Peyer's patch (tissue), 4 donors: ENCODE data around the gene SELENOT. TPM values are rescaled to one million over a fixed set of nuclear protein-coding genes. Genes with fewer than 3 reads are reported as not detected.

Experiments used
- DNase-seq, 3 donors: peaks; one replicate each; pipeline ENCODE4 v3.0.0-alpha.2; 2017 to 2019
- H3K27ac ChIP-seq, 4 donors: fragments of 200-600 bp; sonication (generic); one replicate each; pipeline ENCODE4 v1.5.1; 2016 to 2019
- H3K27me3 ChIP-seq, 2 donors: fragments of 200-600 bp; sonication (generic); one replicate each; pipeline ENCODE4 v1.5.1; 2019
- H3K36me3 ChIP-seq, 3 donors: fragments of 200-600 bp; sonication (generic); one replicate each; pipeline ENCODE4 v1.5.1; 2016 to 2019
- H3K4me1 ChIP-seq, 4 donors: fragments of 200-600 bp; sonication (generic); one replicate each; pipeline ENCODE4 v1.5.1; 2016 to 2019
- H3K4me3 ChIP-seq, 4 donors: fragments of 200-600 bp; sonication (generic); 1 replicate in 3 of 4; 2 replicates in 1 of 4; pipeline ENCODE4 v1.5.1; 2016 to 2019; ENCODE audit warnings: mild to moderate bottlenecking in 1 of 4
- H3K9me3 ChIP-seq, 4 donors: fragments of 200-600 bp; sonication (generic); one replicate each; pipeline ENCODE4 v1.5.1; 2016 to 2019; ENCODE audit warnings: mild to moderate bottlenecking in 1 of 4
- POLR2A ChIP-seq, 2 donors: fragments of 450-650 bp; IDR thresholded peaks; one replicate each; pipeline ENCODE4 v1.5.1; 2017; ENCODE audit warnings: antibody characterized with exemption in 2 of 2, mild to moderate bottlenecking in 2 of 2, moderate library complexity in 2 of 2
- total RNA-seq, 4 donors: library from RNA; depleted of rRNA; stranded (reverse); fragments of >200 nt; gene quantifications; one replicate each; pipeline ENCODE4 v1.1.0, GENCODE V29; 2016
- TF ChIP-seq, protein P1 (sequence below), 6 experiments: fragments of 450-650 bp in 4 of 6; fragments of 200-600 bp in 2 of 6; sonication (generic) in 1 of 6; IDR thresholded peaks; one replicate each; pipeline ENCODE4 v1.5.1; 2017 to 2019; ENCODE audit warnings: antibody characterized with exemption in 6 of 6, mild to moderate bottlenecking in 3 of 6, moderate library complexity in 1 of 6

SELENOT gene
- total RNA-seq, 4 donors from 2014 or later = 30.5 to 97.6 (median 75.4) TPM

DNA sequence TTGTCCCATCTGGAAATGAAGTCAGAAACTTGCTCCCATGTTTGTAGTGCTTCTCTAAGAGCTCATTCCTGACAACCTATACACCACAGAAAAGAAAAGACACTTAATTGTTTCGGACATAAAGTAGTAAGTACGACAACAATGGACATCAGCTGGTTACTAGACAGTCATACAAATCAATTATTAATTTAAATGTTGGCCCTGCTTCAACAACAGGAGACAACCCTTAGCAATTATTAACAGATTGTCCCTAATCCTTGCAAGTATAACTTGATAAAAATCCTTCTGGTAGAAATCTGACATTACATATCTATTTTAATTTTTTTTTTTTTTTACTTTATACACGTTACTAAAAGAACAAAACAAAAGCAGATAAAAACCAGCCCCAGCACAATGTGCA is 70.8 kb downstream of the SELENOT start:
- no peaks in the 10 kb centered on the region for H3K27me3 ChIP-seq
- no peaks in the 10 kb centered on the region for H3K36me3 ChIP-seq
- peaks cover 0 to 8% (median 0%) of the 10 kb centered on the region in 4 donors for H3K9me3 ChIP-seq
- TF ChIP-seq POLR2A (IDR thresholded peaks at IDR 0.05) = no peak
- TF ChIP-seq, protein P1, sequence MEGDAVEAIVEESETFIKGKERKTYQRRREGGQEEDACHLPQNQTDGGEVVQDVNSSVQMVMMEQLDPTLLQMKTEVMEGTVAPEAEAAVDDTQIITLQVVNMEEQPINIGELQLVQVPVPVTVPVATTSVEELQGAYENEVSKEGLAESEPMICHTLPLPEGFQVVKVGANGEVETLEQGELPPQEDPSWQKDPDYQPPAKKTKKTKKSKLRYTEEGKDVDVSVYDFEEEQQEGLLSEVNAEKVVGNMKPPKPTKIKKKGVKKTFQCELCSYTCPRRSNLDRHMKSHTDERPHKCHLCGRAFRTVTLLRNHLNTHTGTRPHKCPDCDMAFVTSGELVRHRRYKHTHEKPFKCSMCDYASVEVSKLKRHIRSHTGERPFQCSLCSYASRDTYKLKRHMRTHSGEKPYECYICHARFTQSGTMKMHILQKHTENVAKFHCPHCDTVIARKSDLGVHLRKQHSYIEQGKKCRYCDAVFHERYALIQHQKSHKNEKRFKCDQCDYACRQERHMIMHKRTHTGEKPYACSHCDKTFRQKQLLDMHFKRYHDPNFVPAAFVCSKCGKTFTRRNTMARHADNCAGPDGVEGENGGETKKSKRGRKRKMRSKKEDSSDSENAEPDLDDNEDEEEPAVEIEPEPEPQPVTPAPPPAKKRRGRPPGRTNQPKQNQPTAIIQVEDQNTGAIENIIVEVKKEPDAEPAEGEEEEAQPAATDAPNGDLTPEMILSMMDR (IDR thresholded peaks at IDR 0.05) = no peak
- H3K4me1 ChIP-seq = no peaks in the 10 kb centered on the region
- no peak overlapping the region for H3K4me3 ChIP-seq
- H3K27ac ChIP-seq = no peak overlapping the region
- DNase-seq = no peak

DNA sequence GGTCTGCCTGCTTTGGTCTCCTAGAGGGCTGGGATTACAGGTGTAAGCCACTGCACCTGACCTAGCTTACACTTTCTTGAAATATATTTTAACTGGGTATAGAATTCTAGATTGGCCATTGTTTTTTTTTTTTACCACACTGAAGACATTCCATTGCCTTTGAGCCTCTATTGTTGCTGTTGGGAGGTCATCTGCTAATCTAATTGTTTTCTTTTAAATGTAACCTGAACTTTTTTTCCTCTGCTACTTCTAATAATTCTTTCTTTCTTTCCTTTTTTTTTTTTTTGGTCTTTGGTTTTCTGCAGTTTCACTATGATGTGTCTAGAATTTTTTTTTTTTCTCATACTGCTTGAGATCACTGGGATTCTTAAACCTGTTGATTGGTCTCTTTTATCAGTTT is 72.5 kb downstream of the SELENOT start:
- TF ChIP-seq, protein P1 (IDR thresholded peaks at IDR 0.05) = no peak
- no peak for TF ChIP-seq POLR2A (IDR thresholded peaks at IDR 0.05)
- Histone ChIP-seq H3K36me3 (no peaks in the 10 kb centered on the region), H3K27ac (no peak overlapping the region), H3K27me3 (no peaks in the 10 kb centered on the region), H3K4me1 (no peaks in the 10 kb centered on the region), H3K4me3 (no peak overlapping the region), H3K9me3 (peaks cover 0 to 8% (median 0%) of the 10 kb centered on the region in 4 donors)
- no peak for DNase-seq

Other genes starting within 250 kb of the SELENOT start
- gene TSC22D2, start 195.0 kb upstream of the SELENOT start, total RNA-seq = 10 to 100 TPM; 19.0 to 35.2 (median 22.2) TPM
- 100 to 1,000 TPM; 102 to 136 (median 119) TPM for gene SERP1, start 56.8 kb upstream of the SELENOT start, total RNA-seq
- 100 to 1,000 TPM in 2 of 4 donors, 10 to 100 TPM in 2; 83.1 to 201 (median 109) TPM for gene EIF2A, start 56.5 kb upstream of the SELENOT start, total RNA-seq
- not detected for gene ERICH6, start 100.6 kb downstream of the SELENOT start, total RNA-seq
- gene SIAH2, start 159.8 kb downstream of the SELENOT start, total RNA-seq = 10 to 100 TPM; 21.4 to 42.6 (median 32.9) TPM